A204.1 (cell line): Measurements from ENCODE around the gene CENPP.

Experiments used
- FAIRE-seq: peaks from 2 replicates; lab custom pipeline; 2012; peaks lifted over from hg19 to GRCh38; lab: Jason Lieb, UNC

The CENPP gene

DNA sequence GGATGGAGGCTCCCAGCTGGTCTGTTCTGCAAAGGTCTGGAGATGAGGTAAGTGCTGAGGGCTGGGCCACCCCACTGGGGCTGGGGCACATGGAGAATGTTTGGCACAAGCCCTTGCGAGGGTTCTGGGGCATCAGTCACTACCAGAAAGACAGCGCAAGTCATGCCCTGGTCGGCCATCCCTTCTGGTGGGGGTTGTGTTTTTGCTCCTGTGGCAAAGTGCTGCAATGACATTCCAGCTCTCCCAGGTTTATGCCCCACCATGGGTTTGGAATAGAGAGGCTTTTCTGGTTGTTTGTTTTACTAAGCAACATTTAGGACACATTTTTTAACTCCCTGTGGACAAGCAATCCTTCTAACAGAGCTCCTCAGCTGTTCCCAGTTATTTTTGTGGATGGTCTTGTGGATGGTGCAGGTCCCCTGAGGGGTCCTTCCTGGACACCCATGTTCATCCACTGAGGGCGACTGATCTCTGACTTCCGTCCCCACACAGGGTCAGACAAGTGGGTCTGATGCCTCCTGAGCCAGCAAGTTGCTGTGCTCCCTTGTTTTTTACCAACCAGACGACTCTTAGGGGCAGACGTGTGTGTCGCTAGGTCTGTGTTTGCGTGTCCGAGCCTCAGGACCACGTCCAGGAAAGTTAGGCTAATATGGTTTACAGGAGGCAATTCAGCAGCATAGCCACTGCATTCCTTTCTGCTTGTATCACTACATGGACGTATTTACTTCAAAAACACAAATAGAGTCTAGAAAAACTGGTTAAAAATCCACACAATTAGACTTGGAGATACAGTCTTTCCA, 274.9 kb downstream of the CENPP start:
- FAIRE-seq, result no peak

- no peak for FAIRE-seq
Measured at GRCh38 chr9:92601451-92601850, 275.7 kb downstream of the CENPP start.

DNA sequence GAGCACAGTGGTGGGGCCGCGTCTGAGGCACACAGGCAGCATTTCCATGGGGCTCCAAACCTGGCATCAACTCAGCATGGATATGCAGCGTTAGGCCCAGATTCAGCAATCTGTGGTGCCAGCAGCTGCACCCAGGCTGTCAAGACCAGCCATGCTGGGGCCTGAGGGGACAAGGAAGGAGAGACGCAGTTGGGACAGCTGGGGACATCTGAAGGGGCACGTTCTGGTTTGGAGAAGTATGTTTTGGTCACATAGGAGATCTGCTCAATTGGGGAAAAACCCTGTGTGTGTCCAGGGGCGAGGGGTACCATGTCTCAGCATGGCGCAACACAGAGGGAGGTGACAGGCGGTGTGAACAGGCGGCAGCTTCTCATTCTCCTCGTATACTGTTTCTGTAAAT, 276.7 kb downstream of the CENPP start:
- no peak for FAIRE-seq

GRCh38 chr9:92603100-92603499, 277.3 kb downstream of the CENPP start:
- FAIRE-seq, result no peak

DNA sequence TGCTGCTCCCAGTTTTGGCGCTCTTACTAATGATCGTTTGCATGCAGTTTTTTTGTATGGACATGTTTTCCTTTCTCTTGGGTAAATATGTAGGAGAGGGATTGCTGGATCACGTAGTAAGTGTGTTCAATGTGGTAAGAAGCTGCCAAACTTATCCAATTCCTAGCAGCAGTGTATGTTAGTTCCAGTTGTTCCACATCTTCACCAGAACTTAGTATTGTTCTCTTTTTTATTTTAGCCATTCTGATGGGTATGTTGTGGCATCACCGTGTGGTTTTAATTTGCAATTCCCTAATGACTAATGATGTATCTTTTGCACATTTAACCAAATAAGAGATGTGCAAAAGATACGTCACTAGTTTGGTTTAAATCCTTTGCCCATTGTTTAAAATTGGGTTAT, 278.2 kb downstream of the CENPP start:
- no peak for FAIRE-seq

DNA sequence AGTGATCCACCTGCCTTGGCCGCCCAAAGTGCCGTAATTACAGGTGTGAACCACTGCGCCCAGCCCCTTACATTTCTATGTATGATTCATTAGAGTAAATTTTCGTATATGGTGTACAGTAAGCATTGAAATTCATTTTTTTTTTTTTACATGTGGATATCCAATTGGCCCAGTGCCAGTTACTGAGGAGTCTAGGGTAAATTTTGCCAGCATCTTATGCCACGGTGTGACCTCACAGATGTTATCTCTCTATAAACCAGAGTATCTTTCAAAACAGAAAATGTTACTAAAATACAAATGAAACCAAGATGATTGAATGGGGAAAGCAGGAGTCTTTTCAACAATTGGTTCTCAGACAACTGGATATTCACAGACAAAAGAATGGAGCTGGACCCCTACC, 279.5 kb downstream of the CENPP start:
- no peak for FAIRE-seq

- no peak for FAIRE-seq
Measured at GRCh38 chr9:92607088-92607487, 281.3 kb downstream of the CENPP start.

GRCh38 chr9:92607773-92608172, 282.0 kb downstream of the CENPP start:
- no peak for FAIRE-seq

DNA sequence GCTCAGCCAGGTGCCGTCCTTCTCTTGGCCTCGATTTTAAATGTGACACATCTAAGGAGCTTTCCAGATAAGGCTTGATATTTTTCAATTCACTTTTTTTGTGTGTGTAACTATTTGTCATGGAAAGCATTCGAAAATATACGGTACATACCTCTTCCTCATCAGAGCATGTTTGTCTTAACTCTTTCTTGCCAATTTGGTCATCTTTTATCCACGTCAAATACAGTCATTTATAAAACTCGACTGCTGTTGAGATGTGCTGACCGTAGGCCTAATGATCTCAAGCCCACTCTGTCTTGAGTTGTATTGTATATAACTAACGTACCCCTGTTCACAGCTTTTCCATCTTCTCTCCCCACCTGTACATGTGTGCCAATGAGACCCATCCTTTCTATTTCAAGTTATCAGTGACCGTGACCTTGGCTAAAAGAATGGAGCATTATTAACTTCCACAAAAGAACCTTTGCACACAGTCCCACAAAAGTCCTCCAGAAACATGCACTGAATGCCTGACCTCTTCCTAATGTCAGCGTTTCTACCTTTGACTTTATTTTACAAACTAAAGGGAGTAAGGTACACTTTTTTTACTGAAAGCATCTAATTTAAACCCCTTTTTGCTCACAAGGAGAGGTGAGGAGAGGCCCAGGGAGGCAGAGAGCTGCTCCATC, 282.6 kb downstream of the CENPP start:
- FAIRE-seq, result no peak

DNA sequence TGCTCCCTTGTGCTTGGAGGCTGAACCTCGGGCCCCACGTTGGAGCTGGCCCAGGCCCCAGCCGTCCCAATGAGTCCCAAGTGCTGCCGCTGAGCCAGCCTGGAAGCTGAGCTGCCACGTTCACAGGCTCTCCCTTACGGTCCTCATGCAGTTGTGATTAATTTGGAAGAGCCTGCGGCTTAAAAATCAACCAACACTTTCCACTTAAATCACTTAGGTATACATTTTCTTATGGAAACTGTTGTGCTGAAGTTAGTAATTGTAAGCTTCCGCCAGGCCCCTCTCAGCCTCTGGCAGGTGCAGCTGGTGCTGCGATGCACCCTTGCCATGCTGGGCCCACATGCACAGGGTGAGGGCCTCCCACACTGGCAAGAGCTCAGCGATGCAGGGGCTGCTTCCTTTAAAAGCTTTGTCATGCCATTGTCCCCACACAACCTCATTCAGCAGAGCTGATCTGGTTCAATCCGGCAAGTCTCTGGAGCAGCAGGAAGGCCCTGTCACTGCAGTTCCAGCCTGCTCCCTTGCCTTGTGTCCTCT, 283.2 kb downstream of the CENPP start:
- no peak for FAIRE-seq

DNA sequence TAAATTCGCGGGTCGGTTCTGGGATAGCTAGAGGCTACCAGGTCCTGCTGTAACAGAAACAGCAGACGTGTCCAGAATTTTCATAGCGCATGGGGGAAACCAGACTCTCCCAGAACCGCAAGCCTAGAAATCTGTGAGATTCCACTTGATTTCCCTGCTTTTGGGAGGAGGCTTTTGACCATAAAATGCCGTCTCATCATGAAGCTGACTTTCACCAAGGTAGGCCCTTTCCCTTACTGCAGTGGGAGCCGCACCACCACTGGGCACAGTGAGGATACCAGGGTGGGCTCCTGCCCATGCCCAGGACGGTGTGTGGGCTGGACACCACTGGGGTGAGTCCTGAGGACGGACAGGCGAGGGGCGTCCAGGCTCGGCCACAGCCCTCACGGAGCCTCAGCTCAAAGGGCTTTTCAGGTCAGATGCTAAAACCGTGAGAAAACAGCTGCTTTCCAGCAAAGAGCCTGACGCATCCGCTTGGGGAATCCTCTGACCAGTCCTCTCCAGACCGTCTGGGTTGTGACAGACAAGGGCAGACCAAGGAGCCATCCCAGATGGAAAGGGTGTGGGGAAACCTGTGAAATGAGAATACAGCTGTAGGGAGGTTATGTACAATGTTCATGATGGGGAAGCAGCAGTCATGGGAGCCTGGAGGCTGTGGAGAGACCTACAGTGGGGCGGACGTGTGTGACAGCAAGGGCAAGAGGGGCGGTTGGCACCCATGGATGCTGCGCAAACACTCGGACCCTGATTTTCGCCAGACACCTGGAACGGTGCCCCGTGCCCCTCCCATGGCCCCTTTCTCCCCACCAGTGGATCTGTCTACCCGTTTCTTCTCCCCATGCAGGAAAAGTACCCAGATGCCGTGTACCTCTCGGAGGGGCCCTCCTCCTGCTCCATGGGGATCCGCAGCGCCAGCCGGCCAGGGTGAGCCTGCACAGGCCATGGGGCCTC, 285.0 kb downstream of the CENPP start:
- no peak for FAIRE-seq

DNA sequence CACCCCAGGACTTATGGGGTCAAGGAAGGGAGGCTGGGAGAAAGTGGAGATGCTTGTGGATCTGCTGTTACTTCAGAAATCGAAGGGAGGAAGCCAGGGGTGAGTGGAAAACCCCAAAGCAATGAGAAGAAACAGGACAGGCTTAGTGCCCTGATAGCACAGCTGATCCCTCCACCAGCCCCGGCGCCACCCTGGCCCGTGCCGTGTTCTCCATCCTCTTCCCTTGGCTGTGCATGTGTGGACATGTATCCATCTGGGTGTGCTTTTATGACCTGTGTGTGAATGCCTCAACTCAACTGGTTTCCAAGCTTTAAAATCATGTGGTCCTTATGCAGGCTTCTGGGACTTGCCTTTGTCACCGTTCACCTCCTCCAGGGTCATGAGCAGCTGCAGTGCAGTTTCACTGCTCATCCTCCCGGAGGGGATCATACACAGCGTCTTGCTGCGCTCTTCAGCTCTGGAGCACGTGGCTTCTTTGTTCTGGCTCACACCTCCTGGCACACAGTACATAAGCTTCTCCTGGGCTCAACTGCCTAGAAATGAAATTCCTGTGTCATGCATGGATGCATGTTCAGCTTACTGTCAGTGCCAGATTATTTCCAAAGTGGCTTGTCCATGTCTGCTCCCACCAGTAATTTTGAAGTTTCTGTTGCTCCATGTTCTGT, 286.0 kb downstream of the CENPP start:
- no peak for FAIRE-seq

- no peak for FAIRE-seq
Measured at GRCh38 chr9:92612292-92612691, 286.5 kb downstream of the CENPP start.

DNA sequence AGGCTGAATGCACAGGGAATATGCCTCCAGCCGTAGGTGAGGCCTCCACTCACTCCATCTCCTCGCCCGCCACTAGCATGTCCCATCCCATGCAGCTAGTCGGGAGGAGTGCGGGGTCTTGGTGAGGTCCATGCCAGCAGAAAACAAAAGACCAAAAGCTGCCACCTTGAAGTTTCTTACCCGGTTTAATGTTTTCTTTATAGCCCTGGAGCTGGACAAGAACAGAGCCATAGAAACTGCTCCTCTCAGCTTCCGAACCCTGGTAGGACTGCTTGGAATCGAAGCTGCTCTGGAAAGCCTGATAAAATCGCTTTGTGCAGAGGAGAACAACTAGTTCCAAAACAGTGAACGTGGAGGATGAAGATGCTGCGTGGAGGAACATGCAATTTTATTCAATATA, 287.1 kb downstream of the CENPP start:
- FAIRE-seq, result no peak

GRCh38 chr9:92613268-92614122, 287.7 kb downstream of the CENPP start:
- FAIRE-seq, result no peak

DNA sequence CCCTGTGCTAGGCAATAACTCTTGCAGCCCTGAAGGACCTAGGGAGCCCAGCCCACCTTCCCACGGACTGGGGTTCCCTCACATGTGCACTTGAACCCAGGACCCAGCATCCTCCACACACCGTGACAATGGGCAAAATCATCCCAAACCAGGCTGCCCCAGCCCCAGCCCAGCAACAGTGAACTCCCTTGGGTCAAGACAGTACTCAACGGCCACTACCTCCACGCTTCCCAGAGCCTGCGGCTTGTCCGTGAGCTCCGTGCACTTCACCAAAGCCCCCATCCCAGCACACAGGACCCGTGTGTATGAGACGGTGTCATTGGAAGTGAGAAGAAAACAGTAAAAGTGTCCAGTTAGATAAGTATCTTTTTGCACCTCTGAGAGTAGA, 288.4 kb downstream of the CENPP start:
- no peak for FAIRE-seq

DNA sequence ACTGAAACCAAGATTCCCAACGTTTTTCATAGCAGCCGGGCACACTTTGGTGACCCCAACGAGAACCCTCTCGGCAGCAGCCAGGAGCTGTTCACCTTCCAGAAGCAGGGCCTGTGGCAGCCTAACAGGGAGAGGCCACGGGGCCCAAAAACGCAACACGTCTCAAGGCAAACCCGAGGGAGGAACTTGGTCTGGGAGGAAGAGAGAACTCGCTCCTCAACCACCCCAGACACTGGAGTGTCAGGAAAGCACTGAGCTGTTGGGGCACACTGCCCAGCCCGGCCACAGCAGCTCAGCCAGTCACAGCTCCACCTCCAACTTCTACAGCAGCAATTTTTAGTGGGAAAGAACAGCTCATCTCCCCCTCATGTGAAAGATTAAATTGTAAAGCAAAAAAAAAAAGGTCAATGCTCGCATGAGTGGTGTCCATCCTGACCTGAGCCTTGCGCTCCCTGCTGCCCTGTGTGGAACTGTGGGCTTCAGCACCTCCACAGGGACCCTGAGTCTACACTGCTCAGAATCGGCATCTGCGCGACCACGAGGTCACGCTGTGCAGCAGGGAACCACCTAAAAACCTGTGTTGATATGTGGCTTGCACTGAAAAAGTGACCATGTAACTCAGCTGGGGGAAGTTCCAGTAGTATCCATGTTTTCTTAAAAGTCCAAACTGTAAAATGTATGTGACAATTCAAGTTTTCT, 289.2 kb downstream of the CENPP start:
- FAIRE-seq, result no peak

- no peak for FAIRE-seq
Measured at GRCh38 chr9:92615790-92616189, 290.0 kb downstream of the CENPP start.

- FAIRE-seq, result no peak
Measured at GRCh38 chr9:92616199-92616641, 290.5 kb downstream of the CENPP start.

GRCh38 chr9:92616655-92617111, 290.9 kb downstream of the CENPP start:
- no peak for FAIRE-seq
